ENCODE results near the gene GATA1.

- TF ChIP-seq CTCF (IDR thresholded peaks at IDR 0.05; ENCODE audit: borderline replicate concordance, extremely low read depth, low read length, poor library complexity, severe bottlenecking) (no peak), EZH2 (IDR thresholded peaks at IDR 0.05; ENCODE audit: borderline replicate concordance, low read depth, low read length, severe bottlenecking) (no peak)
These were observed 41.2 kb downstream of the GATA1 start for GRCh38 chrX:48827654-48827968.

All from DND-41 (cell line).